H1 (cell line): Measurements from ENCODE around the gene CDK13. TPM values are rescaled to one million over a fixed set of nuclear protein-coding genes. Genes with fewer than 3 reads are reported as not detected.

Experiments
- CTCF ChIA-PET: fragments of 300-600 bp; sonication (Branson Sonifier 250); formaldehyde crosslinking; loops from one replicate; lab custom pipeline; 2021; ENCODE audit not compliant: partially characterized antibody; lab: Charles Lee
- POLR2A ChIA-PET: fragments of 300-600 bp; sonication (Branson Sonifier 250); formaldehyde crosslinking; loops from one replicate; lab custom pipeline; 2021; ENCODE audit warnings: inconsistent platforms; ENCODE audit not compliant: partially characterized antibody; lab: Charles Lee
- DNase-seq, 2 experiments: peaks; one replicate each; pipeline versions ENCODE4 v3.0.0 to v3.0.0-alpha.2; 2010 to 2022; ENCODE audit warnings: low spot score in 2 of 2, low read depth in 1 of 2, mixed read lengths in 1 of 2
- FAIRE-seq: peaks from 2 replicates; lab custom pipeline; 2011; peaks lifted over from hg19 to GRCh38; lab: Jason Lieb, UNC
- H2AFZ ChIP-seq: 2 replicates; pipeline ENCODE4 v1.8.1; 2012; ENCODE audit warnings: low read length, inconsistent platforms
- H2AK5ac ChIP-seq: 2 replicates; pipeline ENCODE4 v1.6.1; 2013; ENCODE audit warnings: low read depth, low read length
- H2BK120ac ChIP-seq: replicated peaks from 2 replicates; pipeline ENCODE3; 2013; ENCODE audit warnings: low read depth, low read length, inconsistent platforms
- H2BK12ac ChIP-seq: 2 replicates; pipeline ENCODE4 v1.6.1; 2013; ENCODE audit warnings: low read depth, low read length
- H2BK15ac ChIP-seq: 2 replicates; pipeline ENCODE4 v1.6.1; 2013; ENCODE audit warnings: low read length
- H2BK20ac ChIP-seq: 2 replicates; pipeline ENCODE4 v1.6.1; 2013; ENCODE audit warnings: low read length
- H2BK5ac ChIP-seq: 2 replicates; pipeline ENCODE4 v1.6.1; 2013; ENCODE audit warnings: low read depth, low read length
- H3K14ac ChIP-seq: 2 replicates; pipeline ENCODE4 v1.6.1; 2013; ENCODE audit warnings: inconsistent platforms; ENCODE audit not compliant: insufficient read length
- H3K18ac ChIP-seq: 2 replicates; pipeline ENCODE4 v1.6.1; 2013; ENCODE audit warnings: low read length; ENCODE audit errors: extremely low read depth
- H3K23ac ChIP-seq: 2 replicates; pipeline ENCODE4 v1.6.1; 2013; ENCODE audit warnings: inconsistent platforms; ENCODE audit not compliant: insufficient read length
- H3K23me2 ChIP-seq: 2 replicates; pipeline ENCODE4 v1.6.1; 2013; ENCODE audit warnings: low read depth, low read length
- H3K27ac ChIP-seq: 2 replicates; pipeline ENCODE4 v1.6.1; 2011; ENCODE audit warnings: low read depth, low read length, inconsistent platforms
- H3K27me3 ChIP-seq, 4 experiments: replicated peaks in 1 of 4; 1 replicate in 1 of 4; 2 replicates in 3 of 4; pipeline versions ENCODE4 v1.6.1 to v1.8.1; 2011 to 2013; ENCODE audit warnings: low read length in 3 of 4, mild to moderate bottlenecking in 3 of 4, inconsistent platforms in 2 of 4, mixed read lengths in 2 of 4, moderate library complexity in 1 of 4; ENCODE audit not compliant: control insufficient read depth in 3 of 4, insufficient read depth in 3 of 4; ENCODE audit errors: extremely low read depth in 1 of 4
- H3K36me3 ChIP-seq, 4 experiments: 2 replicates each; pipeline versions ENCODE4 v1.6.1 to v1.8.1; 2011 to 2013; ENCODE audit warnings: mild to moderate bottlenecking in 4 of 4, low read length in 3 of 4, moderate library complexity in 2 of 4, control low read depth in 1 of 4, inconsistent platforms in 1 of 4; ENCODE audit not compliant: insufficient read depth in 4 of 4, control insufficient read depth in 2 of 4
- H3K4ac ChIP-seq: replicated peaks from 2 replicates; pipeline ENCODE3; 2013; ENCODE audit warnings: low read length, low read depth, mixed read lengths, inconsistent platforms; ENCODE audit not compliant: insufficient read length
- H3K4me1 ChIP-seq, 4 experiments: replicated peaks in 1 of 4; 1 replicate in 1 of 4; 2 replicates in 3 of 4; pipeline versions ENCODE4 v1.6.1 to v1.8.1; 2011 to 2013; ENCODE audit warnings: low read length in 3 of 4, inconsistent platforms in 2 of 4, mixed read lengths in 1 of 4; ENCODE audit not compliant: insufficient read depth in 4 of 4, control insufficient read depth in 3 of 4
- H3K4me2 ChIP-seq, 2 experiments: 2 replicates each; pipeline versions ENCODE4 v1.6.1 to v1.8.1; 2011 to 2013; ENCODE audit warnings: low read depth in 2 of 2, low read length in 2 of 2, control low read depth in 1 of 2, inconsistent platforms in 1 of 2, mild to moderate bottlenecking in 1 of 2; ENCODE audit not compliant: insufficient read depth in 1 of 2
- H3K4me3 ChIP-seq, 4 experiments: fragments of 200-600, 300-600 bp in 1 of 4; sonication (generic), shearing (Covaris generic), sonication (Bioruptor Twin) in 1 of 4; 2 replicates each; pipeline versions ENCODE4 v1.5.1 to v1.8.1; 2011 to 2016; ENCODE audit warnings: low read length in 4 of 4, low read depth in 3 of 4, control low read depth in 2 of 4, inconsistent platforms in 2 of 4, mild to moderate bottlenecking in 2 of 4, mixed read lengths in 1 of 4, moderate library complexity in 1 of 4; ENCODE audit not compliant: insufficient read depth in 2 of 4; ENCODE audit errors: extremely low read depth in 1 of 4
- H3K56ac ChIP-seq: replicated peaks from 2 replicates; pipeline ENCODE3; 2013; ENCODE audit warnings: low read depth, mild to moderate bottlenecking, mixed read lengths, low read length, inconsistent platforms; ENCODE audit not compliant: insufficient read length
- H3K79me1 ChIP-seq: 2 replicates; pipeline ENCODE4 v1.6.1; 2013; ENCODE audit warnings: low read depth, low read length, control low read depth
- H3K79me2 ChIP-seq, 2 experiments: 2 replicates each; pipeline versions ENCODE4 v1.6.1 to v1.8.1; 2012 to 2013; ENCODE audit warnings: low read length in 2 of 2, mild to moderate bottlenecking in 2 of 2, inconsistent platforms in 1 of 2; ENCODE audit not compliant: insufficient read depth in 2 of 2, control insufficient read depth in 1 of 2
- H3K9ac ChIP-seq, 4 experiments: replicated peaks in 1 of 4; 1 replicate in 1 of 4; 2 replicates in 3 of 4; pipeline versions ENCODE4 v1.6.1 to v1.8.1; 2011 to 2013; ENCODE audit warnings: low read depth in 3 of 4, low read length in 3 of 4, control low read depth in 2 of 4, mild to moderate bottlenecking in 2 of 4, moderate library complexity in 2 of 4, inconsistent platforms in 1 of 4; ENCODE audit errors: extremely low read depth in 1 of 4
- H3K9me3 ChIP-seq, 2 experiments: 2 replicates each; pipeline versions ENCODE4 v1.6.1 to v1.8.1; 2012 to 2013; ENCODE audit warnings: mild to moderate bottlenecking in 2 of 2, moderate library complexity in 2 of 2, control low read depth in 1 of 2, inconsistent platforms in 1 of 2, low read depth in 1 of 2, low read length in 1 of 2, mixed read lengths in 1 of 2; ENCODE audit not compliant: insufficient read depth in 2 of 2
- H4K20me1 ChIP-seq, 2 experiments: replicated peaks in 1 of 2; 2 replicates each; pipeline versions ENCODE3 to v1.8.1; 2011 to 2013; ENCODE audit warnings: inconsistent platforms in 2 of 2, low read length in 2 of 2, mild to moderate bottlenecking in 1 of 2; ENCODE audit not compliant: insufficient read depth in 2 of 2, control insufficient read depth in 1 of 2
- H4K5ac ChIP-seq: 2 replicates; pipeline ENCODE4 v1.6.1; 2013; ENCODE audit warnings: low read length, low read depth, mixed read lengths, inconsistent platforms; ENCODE audit not compliant: insufficient read length
- H4K8ac ChIP-seq: 2 replicates; pipeline ENCODE4 v1.8.0; 2013; ENCODE audit warnings: mild to moderate bottlenecking, moderate library complexity, low read length, inconsistent platforms; ENCODE audit not compliant: insufficient read depth; ENCODE audit errors: extremely low read depth
- H4K91ac ChIP-seq: replicated peaks from 2 replicates; pipeline ENCODE3; 2013; ENCODE audit warnings: low read length, mixed read lengths, inconsistent platforms; ENCODE audit not compliant: insufficient read length
- BACH1 ChIP-seq: IDR thresholded peaks from 2 replicates; pipeline ENCODE4 v1.6.1; 2012; ENCODE audit warnings: low read length, improper control_type of control experiment
- BRCA1 ChIP-seq: IDR thresholded peaks from 2 replicates; pipeline ENCODE4 v1.6.1; 2012; ENCODE audit warnings: low read depth, low read length, improper control_type of control experiment
- CBX8 ChIP-seq: fragments of 300-800, 300-1000 bp; sonication (generic); IDR thresholded peaks from 2 replicates; pipeline ENCODE4 v1.7.1; 2016; ENCODE audit warnings: low read depth, low read length, borderline replicate concordance
- CREB1 ChIP-seq: IDR thresholded peaks from 2 replicates; pipeline ENCODE4 v1.6.1; 2012; ENCODE audit warnings: inconsistent platforms
- GABPA ChIP-seq: IDR thresholded peaks from 2 replicates; pipeline ENCODE4 v1.6.1; 2011; ENCODE audit warnings: mild to moderate bottlenecking, low read length, moderate library complexity, borderline replicate concordance; ENCODE audit not compliant: insufficient read depth
- PHF8 ChIP-seq: fragments of 200-600 bp; sonication (generic); conservative IDR thresholded peaks from 2 replicates; pipeline ENCODE4 v1.7.1; 2012; ENCODE audit warnings: low read depth, mild to moderate bottlenecking, inconsistent platforms, low read length, moderate library complexity
- RBBP5 ChIP-seq: IDR thresholded peaks from 2 replicates; pipeline ENCODE4 v1.7.1; 2012; ENCODE audit warnings: low read depth, mild to moderate bottlenecking, inconsistent platforms, low read length, moderate library complexity, borderline replicate concordance
- YY1 ChIP-seq: IDR thresholded peaks from 2 replicates; pipeline ENCODE4 v1.6.1; 2011; ENCODE audit warnings: low read depth, mild to moderate bottlenecking, low read length
- WGBS, 2 experiments: shearing (Covaris generic) in 1 of 2; methylation state at CpG; one replicate each; pipeline versions ENCODE4 v1.1.6 to v1.1.7; 2013 to 2015; ENCODE audit warnings: low lambda C conversion rate in 2 of 2, mixed read lengths in 2 of 2, inconsistent platforms in 1 of 2, low coverage in 1 of 2, missing lambda C conversion rate in 1 of 2; ENCODE audit not compliant: insufficient replicate concordance in 2 of 2, insufficient coverage in 1 of 2, insufficient read length in 1 of 2; ENCODE audit errors: extremely low coverage in 1 of 2, missing lambda C conversion rate in 1 of 2; 5-methylcytosine and 5-hydroxymethylcytosine counted together
- polyA plus RNA-seq, 7 experiments: library from polyadenylated mRNA; depleted of rRNA in 3 of 7; stranded (reverse) in 5 of 7; unstranded in 2 of 7; fragments of >200 nt in 5 of 7; fragments of 200-250 nt in 2 of 7; gene quantifications; 1 replicate in 5 of 7; 2 replicates in 1 of 7; 4 replicates in 1 of 7; pipeline versions ENCODE4 v1.2.1 to v1.2.3, GENCODE V29; 2011 to 2013; ENCODE audit warnings: missing spikeins in 2 of 7, mixed read lengths in 2 of 7
- total RNA-seq: library from RNA; stranded (reverse); fragmentation: NEBNext Ultra II Directional; extraction: Animal tissue kit (Norgen Biotek cat#: 25700); gene quantifications from 2 replicates; pipeline ENCODE4 v1.2.1, GENCODE V29; 2021
- TF ChIP-seq, protein P1 (sequence below): IDR thresholded peaks from 2 replicates; pipeline ENCODE4 v1.6.1; 2011; ENCODE audit warnings: low read depth, mild to moderate bottlenecking, low read length; ENCODE audit not compliant: insufficient read depth
- TF ChIP-seq, protein P2 (sequence below): IDR thresholded peaks from 2 replicates; pipeline ENCODE4 v1.6.1; 2012; ENCODE audit warnings: inconsistent platforms

Gene CDK13
- total and polyA plus RNA-seq, 2 of the 8 experiments (the other 6 are each of a cell fraction or from before 2014, with no cell fraction given), result 22.6 to 49.5 TPM

DNA sequence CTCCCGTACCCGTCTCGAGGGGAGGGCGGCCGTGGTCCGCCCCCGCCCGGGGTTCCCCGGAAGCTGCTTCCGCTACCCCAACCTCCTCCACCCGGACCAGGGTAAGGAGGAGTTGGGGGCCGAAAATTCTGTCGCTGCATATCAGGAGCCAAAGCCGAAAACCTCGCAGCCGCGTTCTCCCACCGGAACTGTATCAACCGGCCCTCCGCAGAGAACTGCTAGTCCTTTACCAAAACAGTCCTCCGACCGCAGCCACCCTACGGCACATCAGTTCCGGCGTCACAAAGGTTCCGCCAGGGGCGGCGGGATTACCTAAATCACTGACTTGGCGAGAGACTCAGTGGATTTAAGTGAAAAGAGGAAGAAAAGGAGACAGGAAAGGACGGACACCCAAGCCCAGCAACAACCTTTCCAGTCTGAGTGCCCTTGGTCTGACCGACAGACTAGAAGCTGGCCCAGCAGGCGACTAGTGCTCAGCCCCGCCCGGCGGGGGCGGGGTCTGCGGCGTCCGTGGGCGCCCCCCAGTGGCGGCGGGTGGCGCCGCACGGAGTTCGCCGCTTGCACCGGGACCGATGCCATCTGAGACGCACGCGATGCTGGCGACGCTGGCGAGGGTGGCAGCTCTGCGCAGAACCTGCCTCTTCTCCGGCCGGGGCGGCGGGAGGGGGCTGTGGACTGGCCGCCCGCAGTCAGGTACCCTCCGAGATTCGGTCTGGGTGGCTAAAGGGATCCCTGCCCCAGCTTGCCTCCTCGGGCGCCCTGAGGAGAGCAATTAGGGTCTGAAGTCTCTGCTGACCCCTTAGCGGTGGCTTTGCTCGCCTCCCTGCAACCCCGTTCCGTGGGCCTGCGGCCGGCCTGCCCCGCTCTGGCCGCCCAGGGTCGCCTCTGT is 184.6 kb downstream of the CDK13 start, which contains the start of the genes MPLKIP and SUGCT:
MPLKIP (minus strand) TSS at position 195 of the 889 bp plus-strand sequence; CDS start at position 140, 55 bp downstream.
SUGCT (plus strand) TSS at position 578 of the 889 bp plus-strand sequence.
- Histone ChIP-seq H3K9me3 (no peaks in the 10 kb centered on the region), H3K36me3 (peaks cover 0 to 2% (median 0%) of the 10 kb centered on the region in 4 experiments; a peak in 1 of 8 replicates), H2AFZ (peak within 1 kb of the TSS; percentile 100), H3K4ac (no peak within 1 kb of the TSS), H3K18ac (peak within 1 kb of the TSS; percentile 100), H3K27me3 (peaks cover 0 to 15% (median 8%) of the 10 kb centered on the region in 4 experiments; a peak in 4 of 7 replicates), H3K4me3 (peak within 1 kb of the TSS; percentile 86 to 97 (median 94)), H3K79me1 (no peaks in the 10 kb centered on the region), H3K4me2 (peak within 1 kb of the TSS; percentile 31 to 78), H3K27ac (peak within 1 kb of the TSS; percentile 85), H2BK5ac (peak within 1 kb of the TSS; percentile 98), H4K5ac (peak within 1 kb of the TSS; percentile 96), H3K14ac (no peak within 1 kb of the TSS), H4K8ac (peak within 1 kb of the TSS; percentile 98), H3K23me2 (no peaks in the 10 kb centered on the region; the same call in 1 of the 2 replicates), H4K91ac (peak within 1 kb of the TSS; percentile 38), H3K23ac (no peak within 1 kb of the TSS), H2BK15ac (peak within 1 kb of the TSS; percentile 99; the same call in 1 of the 2 replicates), H3K9ac (peak within 1 kb of the TSS; percentile 80 to 85 (median 81)), H2BK20ac (peak within 1 kb of the TSS; percentile 91; the same call in 1 of the 2 replicates), H4K20me1 (no peaks in the 10 kb centered on the region), H2AK5ac (no peak within 1 kb of the TSS), H3K4me1 (peaks cover 0 to 4% (median 0%) of the 10 kb centered on the region in 4 experiments; a peak in 1 of 7 replicates), H3K79me2 (peaks cover 0 to 42% of the 10 kb centered on the region in 2 experiments; a peak in 3 of 4 replicates), H2BK12ac (peak within 1 kb of the TSS; percentile 95), H3K56ac (peak within 1 kb of the TSS; percentile 77), H2BK120ac (peak within 1 kb of the TSS; percentile 67)
- 1% methylated on average over 68 of the region's 75 CpGs; no CpG with 5 or more reads in 1 of the 2 experiments for WGBS, 2 experiments
- CTCF ChIA-PET, result interaction anchor here (0.6 to 2.3 kb wide), 13 partner anchors 9 to 1176 kb away, joined by 3 to 9 read pairs (median 3); no protein-coding TSS in a partner anchor
- no peak for FAIRE-seq
- DNase-seq, result peak; percentile 51 to 91
- POLR2A ChIA-PET, result interaction anchor here (0.8 to 2.1 kb wide), 6 partner anchors 9 to 568 kb away, joined by 3 to 9 read pairs (median 4); partner anchors contain the start of genes CDK13 and YAE1
- TF ChIP-seq GABPA (peak; percentile 93), CREB1 (peak; percentile 32), BACH1 (no peak), RBBP5 (peak; percentile 92; the same call in 1 of the 2 replicates), BRCA1 (no peak), PHF8 (peak; percentile 89), CBX8 (no peak), YY1 (peak; percentile 60; the same call in 1 of the 2 replicates)
- TF ChIP-seq, protein P1, sequence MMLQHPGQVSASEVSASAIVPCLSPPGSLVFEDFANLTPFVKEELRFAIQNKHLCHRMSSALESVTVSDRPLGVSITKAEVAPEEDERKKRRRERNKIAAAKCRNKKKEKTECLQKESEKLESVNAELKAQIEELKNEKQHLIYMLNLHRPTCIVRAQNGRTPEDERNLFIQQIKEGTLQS, result no peak
- TF ChIP-seq, protein P2, sequence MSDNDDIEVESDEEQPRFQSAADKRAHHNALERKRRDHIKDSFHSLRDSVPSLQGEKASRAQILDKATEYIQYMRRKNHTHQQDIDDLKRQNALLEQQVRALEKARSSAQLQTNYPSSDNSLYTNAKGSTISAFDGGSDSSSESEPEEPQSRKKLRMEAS, result peak; percentile 97
